ENCODE results near the gene MFSD2B.
A peak's percentile ranks its signal among the peaks of the same experiment; 100 is the strongest.

Gene MFSD2B

DNA sequence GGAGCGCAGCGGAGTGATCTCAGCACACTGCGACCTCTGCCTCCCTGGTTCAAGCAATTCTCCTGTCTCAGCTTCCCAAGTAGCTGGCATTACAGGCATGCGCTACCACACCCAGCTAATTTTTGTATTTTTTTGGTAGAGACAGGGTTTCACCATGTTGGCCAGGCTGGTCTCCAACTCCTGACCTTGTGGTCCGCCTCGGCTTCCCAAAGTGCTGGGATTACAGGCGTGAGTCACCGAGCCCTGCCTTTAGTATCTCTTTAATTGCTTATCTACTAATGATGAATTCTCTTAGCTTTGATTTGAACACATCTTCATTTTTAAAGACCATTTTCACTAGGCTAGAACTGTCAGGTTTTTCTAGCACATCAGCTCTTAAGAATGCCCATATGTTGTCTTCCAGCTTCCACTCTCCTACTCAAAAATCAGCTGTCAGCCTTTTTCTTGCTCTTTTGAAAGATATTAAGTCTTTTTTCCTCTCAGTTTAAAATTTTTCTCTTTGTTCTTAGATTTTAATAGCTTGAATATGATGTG lies 16.1 kb upstream of the MFSD2B start (continued):
- TF ChIP-seq, protein P1, sequence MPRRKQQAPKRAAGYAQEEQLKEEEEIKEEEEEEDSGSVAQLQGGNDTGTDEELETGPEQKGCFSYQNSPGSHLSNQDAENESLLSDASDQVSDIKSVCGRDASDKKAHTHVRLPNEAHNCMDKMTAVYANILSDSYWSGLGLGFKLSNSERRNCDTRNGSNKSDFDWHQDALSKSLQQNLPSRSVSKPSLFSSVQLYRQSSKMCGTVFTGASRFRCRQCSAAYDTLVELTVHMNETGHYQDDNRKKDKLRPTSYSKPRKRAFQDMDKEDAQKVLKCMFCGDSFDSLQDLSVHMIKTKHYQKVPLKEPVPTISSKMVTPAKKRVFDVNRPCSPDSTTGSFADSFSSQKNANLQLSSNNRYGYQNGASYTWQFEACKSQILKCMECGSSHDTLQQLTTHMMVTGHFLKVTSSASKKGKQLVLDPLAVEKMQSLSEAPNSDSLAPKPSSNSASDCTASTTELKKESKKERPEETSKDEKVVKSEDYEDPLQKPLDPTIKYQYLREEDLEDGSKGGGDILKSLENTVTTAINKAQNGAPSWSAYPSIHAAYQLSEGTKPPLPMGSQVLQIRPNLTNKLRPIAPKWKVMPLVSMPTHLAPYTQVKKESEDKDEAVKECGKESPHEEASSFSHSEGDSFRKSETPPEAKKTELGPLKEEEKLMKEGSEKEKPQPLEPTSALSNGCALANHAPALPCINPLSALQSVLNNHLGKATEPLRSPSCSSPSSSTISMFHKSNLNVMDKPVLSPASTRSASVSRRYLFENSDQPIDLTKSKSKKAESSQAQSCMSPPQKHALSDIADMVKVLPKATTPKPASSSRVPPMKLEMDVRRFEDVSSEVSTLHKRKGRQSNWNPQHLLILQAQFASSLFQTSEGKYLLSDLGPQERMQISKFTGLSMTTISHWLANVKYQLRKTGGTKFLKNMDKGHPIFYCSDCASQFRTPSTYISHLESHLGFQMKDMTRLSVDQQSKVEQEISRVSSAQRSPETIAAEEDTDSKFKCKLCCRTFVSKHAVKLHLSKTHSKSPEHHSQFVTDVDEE (CRISPR knock-in tag; IDR thresholded peaks at IDR 0.05) = no peak

DNA sequence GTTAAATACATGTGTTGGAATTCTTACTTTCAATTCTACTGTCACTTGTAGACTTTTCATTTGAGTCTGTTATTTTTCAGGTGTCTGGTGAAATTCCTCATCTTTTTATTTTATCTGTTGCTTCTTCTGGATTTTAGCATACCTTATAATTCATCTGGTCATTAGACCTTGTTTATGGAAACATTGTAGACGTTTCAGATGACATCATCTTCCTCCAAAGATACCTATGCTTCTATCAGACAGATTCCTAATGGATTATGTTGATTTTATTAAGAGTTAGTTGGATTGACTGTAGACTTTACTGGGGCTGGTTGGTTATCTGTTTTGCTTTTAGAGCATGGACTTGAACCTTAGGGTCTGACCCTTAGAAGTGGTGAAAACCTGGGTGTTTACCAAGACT lies 15.3 kb upstream of the MFSD2B start:
- TF ChIP-seq, protein P2, sequence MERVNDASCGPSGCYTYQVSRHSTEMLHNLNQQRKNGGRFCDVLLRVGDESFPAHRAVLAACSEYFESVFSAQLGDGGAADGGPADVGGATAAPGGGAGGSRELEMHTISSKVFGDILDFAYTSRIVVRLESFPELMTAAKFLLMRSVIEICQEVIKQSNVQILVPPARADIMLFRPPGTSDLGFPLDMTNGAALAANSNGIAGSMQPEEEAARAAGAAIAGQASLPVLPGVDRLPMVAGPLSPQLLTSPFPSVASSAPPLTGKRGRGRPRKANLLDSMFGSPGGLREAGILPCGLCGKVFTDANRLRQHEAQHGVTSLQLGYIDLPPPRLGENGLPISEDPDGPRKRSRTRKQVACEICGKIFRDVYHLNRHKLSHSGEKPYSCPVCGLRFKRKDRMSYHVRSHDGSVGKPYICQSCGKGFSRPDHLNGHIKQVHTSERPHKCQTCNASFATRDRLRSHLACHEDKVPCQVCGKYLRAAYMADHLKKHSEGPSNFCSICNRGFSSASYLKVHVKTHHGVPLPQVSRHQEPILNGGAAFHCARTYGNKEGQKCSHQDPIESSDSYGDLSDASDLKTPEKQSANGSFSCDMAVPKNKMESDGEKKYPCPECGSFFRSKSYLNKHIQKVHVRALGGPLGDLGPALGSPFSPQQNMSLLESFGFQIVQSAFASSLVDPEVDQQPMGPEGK (CRISPR knock-in tag; IDR thresholded peaks at IDR 0.05; ENCODE audit: borderline replicate concordance) = no peak
- TF ChIP-seq, protein P3, sequence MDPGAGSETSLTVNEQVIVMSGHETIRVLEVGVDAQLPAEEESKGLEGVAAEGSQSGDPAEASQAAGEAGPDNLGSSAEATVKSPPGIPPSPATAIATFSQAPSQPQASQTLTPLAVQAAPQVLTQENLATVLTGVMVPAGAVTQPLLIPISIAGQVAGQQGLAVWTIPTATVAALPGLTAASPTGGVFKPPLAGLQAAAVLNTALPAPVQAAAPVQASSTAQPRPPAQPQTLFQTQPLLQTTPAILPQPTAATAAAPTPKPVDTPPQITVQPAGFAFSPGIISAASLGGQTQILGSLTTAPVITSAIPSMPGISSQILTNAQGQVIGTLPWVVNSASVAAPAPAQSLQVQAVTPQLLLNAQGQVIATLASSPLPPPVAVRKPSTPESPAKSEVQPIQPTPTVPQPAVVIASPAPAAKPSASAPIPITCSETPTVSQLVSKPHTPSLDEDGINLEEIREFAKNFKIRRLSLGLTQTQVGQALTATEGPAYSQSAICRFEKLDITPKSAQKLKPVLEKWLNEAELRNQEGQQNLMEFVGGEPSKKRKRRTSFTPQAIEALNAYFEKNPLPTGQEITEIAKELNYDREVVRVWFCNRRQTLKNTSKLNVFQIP (CRISPR knock-in tag; IDR thresholded peaks at IDR 0.05; ENCODE audit: borderline replicate concordance, low read depth) = no peak
- TF ChIP-seq RARB (CRISPR knock-in tag; IDR thresholded peaks at IDR 0.05) (no peak), GLIS3 (CRISPR knock-in tag; IDR thresholded peaks at IDR 0.05) (no peak), ARNTL (CRISPR knock-in tag; IDR thresholded peaks at IDR 0.05; ENCODE audit: borderline replicate concordance, low read depth) (no peak), BACH2 (CRISPR knock-in tag; IDR thresholded peaks at IDR 0.05; ENCODE audit: borderline replicate concordance) (no peak), TCF4 (CRISPR knock-in tag; IDR thresholded peaks at IDR 0.05; ENCODE audit: borderline replicate concordance) (no peak), PPARA (CRISPR knock-in tag; IDR thresholded peaks at IDR 0.05; ENCODE audit: borderline replicate concordance) (no peak), OSR1 (CRISPR knock-in tag; IDR thresholded peaks at IDR 0.05) (no peak), ZNF70 (CRISPR knock-in tag; IDR thresholded peaks at IDR 0.05) (no peak), SNAI2 (CRISPR knock-in tag; IDR thresholded peaks at IDR 0.05) (no peak), ZC3H10 (CRISPR knock-in tag; IDR thresholded peaks at IDR 0.05) (no peak), TOX (CRISPR knock-in tag; IDR thresholded peaks at IDR 0.05; ENCODE audit: borderline replicate concordance) (no peak), ISL1 (CRISPR knock-in tag; IDR thresholded peaks at IDR 0.05) (no peak)
- TF ChIP-seq, protein P4, sequence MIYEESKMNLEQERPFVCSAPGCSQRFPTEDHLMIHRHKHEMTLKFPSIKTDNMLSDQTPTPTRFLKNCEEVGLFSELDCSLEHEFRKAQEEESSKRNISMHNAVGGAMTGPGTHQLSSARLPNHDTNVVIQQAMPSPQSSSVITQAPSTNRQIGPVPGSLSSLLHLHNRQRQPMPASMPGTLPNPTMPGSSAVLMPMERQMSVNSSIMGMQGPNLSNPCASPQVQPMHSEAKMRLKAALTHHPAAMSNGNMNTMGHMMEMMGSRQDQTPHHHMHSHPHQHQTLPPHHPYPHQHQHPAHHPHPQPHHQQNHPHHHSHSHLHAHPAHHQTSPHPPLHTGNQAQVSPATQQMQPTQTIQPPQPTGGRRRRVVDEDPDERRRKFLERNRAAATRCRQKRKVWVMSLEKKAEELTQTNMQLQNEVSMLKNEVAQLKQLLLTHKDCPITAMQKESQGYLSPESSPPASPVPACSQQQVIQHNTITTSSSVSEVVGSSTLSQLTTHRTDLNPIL (CRISPR knock-in tag; IDR thresholded peaks at IDR 0.05; ENCODE audit: low read depth) = no peak
- TF ChIP-seq, protein P1 (CRISPR knock-in tag; IDR thresholded peaks at IDR 0.05) = no peak
- TF ChIP-seq, protein P5, sequence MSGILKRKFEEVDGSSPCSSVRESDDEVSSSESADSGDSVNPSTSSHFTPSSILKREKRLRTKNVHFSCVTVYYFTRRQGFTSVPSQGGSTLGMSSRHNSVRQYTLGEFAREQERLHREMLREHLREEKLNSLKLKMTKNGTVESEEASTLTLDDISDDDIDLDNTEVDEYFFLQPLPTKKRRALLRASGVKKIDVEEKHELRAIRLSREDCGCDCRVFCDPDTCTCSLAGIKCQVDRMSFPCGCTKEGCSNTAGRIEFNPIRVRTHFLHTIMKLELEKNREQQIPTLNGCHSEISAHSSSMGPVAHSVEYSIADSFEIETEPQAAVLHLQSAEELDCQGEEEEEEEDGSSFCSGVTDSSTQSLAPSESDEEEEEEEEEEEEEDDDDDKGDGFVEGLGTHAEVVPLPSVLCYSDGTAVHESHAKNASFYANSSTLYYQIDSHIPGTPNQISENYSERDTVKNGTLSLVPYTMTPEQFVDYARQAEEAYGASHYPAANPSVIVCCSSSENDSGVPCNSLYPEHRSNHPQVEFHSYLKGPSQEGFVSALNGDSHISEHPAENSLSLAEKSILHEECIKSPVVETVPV (CRISPR knock-in tag; IDR thresholded peaks at IDR 0.05) = no peak
- no peak for ATAC-seq

DNA sequence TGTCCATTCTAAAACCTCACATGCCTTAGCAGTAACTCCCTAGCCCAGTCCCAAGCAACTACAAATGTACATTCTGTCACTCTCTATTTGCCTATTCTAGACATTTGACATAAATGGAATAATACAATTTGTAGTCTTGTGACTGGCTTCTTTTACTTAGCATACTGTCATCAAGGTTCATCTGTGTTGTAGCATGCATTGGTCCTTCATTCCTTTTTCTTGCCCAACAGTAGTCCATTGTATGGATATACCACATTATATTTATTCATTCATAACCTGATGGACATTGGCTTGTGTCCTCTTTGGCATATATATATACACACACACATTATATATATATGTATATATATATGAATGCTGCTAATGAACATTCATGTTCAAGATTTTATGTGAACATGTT lies 2.2 kb upstream of the MFSD2B start:
- TF ChIP-seq ZNF8 (CRISPR knock-in tag; IDR thresholded peaks at IDR 0.05) = peak; percentile 92
- no peak for TF ChIP-seq ZNF70 (CRISPR knock-in tag; IDR thresholded peaks at IDR 0.05)
- ATAC-seq = no peak
